SK-N-SH (cell line): ENCODE results near the gene SNX33. TPM values are rescaled to one million over a fixed set of nuclear protein-coding genes. Genes with fewer than 3 reads are reported as not detected.

Experiments
- CTCF ChIA-PET: fragments of 300-600, 350-600 bp; formaldehyde crosslinking; extraction: SDS; loops from one replicate; lab custom pipeline; 2021; lab: Yijun Ruan, JAX
- POLR2A ChIA-PET: fragments of 350-600 bp; sonication (Branson Sonifier 250); formaldehyde crosslinking; extraction: SDS; loops from one replicate; lab custom pipeline; 2020; ENCODE audit warnings: antibody characterized with exemption, inconsistent platforms; lab: Yijun Ruan, JAX
- DNase-seq: peaks from one replicate; pipeline ENCODE4 v3.0.0; 2012
- H2AFZ ChIP-seq: fragments of 200-600 bp; sonication (generic); 2 replicates; pipeline ENCODE4 v1.8.1; 2016; ENCODE audit warnings: antibody characterized with exemption, mild to moderate bottlenecking, low read depth
- H3F3A ChIP-seq: fragments of 200-600 bp; sonication (generic); replicated peaks from 2 replicates; pipeline ENCODE3; 2016; ENCODE audit warnings: antibody characterized with exemption, mild to moderate bottlenecking; ENCODE audit not compliant: insufficient read depth
- H3K27ac ChIP-seq, 2 experiments: fragments of 200-500 bp in 1 of 2; fragments of 200-600 bp in 1 of 2; sonication (Bioruptor generic) in 1 of 2; sonication (generic), shearing (Covaris generic) in 1 of 2; 2 replicates each; pipeline versions ENCODE4 v1.5.1 to v1.6.1; 2014 to 2016; ENCODE audit warnings: low read depth in 2 of 2, inconsistent platforms in 1 of 2, low read length in 1 of 2, mild to moderate bottlenecking in 1 of 2, mixed read lengths in 1 of 2
- H3K27me3 ChIP-seq: fragments of 200-600 bp; sonication (generic), shearing (Covaris generic); 2 replicates; pipeline ENCODE4 v1.6.1; 2016; ENCODE audit warnings: mixed run types; ENCODE audit not compliant: insufficient read depth
- H3K36me3 ChIP-seq, 2 experiments: fragments of 200-500 bp in 1 of 2; fragments of 200-600 bp in 1 of 2; sonication (Bioruptor generic) in 1 of 2; sonication (generic) in 1 of 2; replicated peaks in 1 of 2; 2 replicates each; pipeline versions ENCODE3 to v1.5.1; 2014 to 2016; ENCODE audit warnings: low read length in 1 of 2, mild to moderate bottlenecking in 1 of 2; ENCODE audit not compliant: insufficient read depth in 2 of 2, control insufficient read depth in 1 of 2
- H3K4me1 ChIP-seq, 2 experiments: fragments of 200-500 bp in 1 of 2; fragments of 200-600 bp in 1 of 2; sonication (Bioruptor generic) in 1 of 2; sonication (generic), shearing (Covaris generic) in 1 of 2; 2 replicates each; pipeline versions ENCODE4 v1.5.1 to v1.6.1; 2014 to 2016; ENCODE audit warnings: low read depth in 1 of 2, low read length in 1 of 2, mixed run types in 1 of 2; ENCODE audit not compliant: insufficient read depth in 2 of 2, control insufficient read depth in 1 of 2
- H3K4me2 ChIP-seq: fragments of 200-600 bp; sonication (generic), shearing (Covaris generic); 2 replicates; pipeline ENCODE4 v1.6.1; 2017; ENCODE audit warnings: mixed run types
- H3K4me3 ChIP-seq, 2 experiments: fragments of 200-500 bp in 1 of 2; fragments of 200-600 bp in 1 of 2; sonication (Bioruptor generic) in 1 of 2; sonication (generic), shearing (Covaris generic) in 1 of 2; 2 replicates each; pipeline versions ENCODE4 v1.5.1 to v1.8.1; 2014 to 2016; ENCODE audit warnings: low read depth in 2 of 2, inconsistent platforms in 1 of 2, low read length in 1 of 2, mild to moderate bottlenecking in 1 of 2, mixed read lengths in 1 of 2, moderate library complexity in 1 of 2
- H3K79me2 ChIP-seq: fragments of 200-600 bp; sonication (generic); 2 replicates; pipeline ENCODE4 v1.8.1; 2017; ENCODE audit warnings: mild to moderate bottlenecking; ENCODE audit not compliant: insufficient read depth
- H3K9ac ChIP-seq: fragments of 200-600 bp; sonication (generic); 2 replicates; pipeline ENCODE4 v1.6.1; 2017; ENCODE audit warnings: mixed run types
- H3K9me2 ChIP-seq: fragments of 200-600 bp; sonication (generic); 2 replicates; pipeline ENCODE4 v1.6.1; 2017; ENCODE audit warnings: mixed run types
- H3K9me3 ChIP-seq: fragments of 200-600 bp; sonication (generic); 2 replicates; pipeline ENCODE4 v1.6.1; 2017; ENCODE audit warnings: mixed run types, mild to moderate bottlenecking, moderate library complexity
- H4K20me1 ChIP-seq: fragments of 200-600 bp; sonication (generic); 2 replicates; pipeline ENCODE4 v1.6.1; 2017; ENCODE audit warnings: mild to moderate bottlenecking, mixed run types; ENCODE audit not compliant: insufficient read depth
- CHD2 ChIP-seq: fragments of 150-350 bp; IDR thresholded peaks from 2 replicates; pipeline ENCODE4 v1.6.1; 2018; ENCODE audit warnings: low read length; ENCODE audit not compliant: partially characterized antibody
- ELF1 ChIP-seq: IDR thresholded peaks from 2 replicates; pipeline ENCODE4 v1.4.0; 2012
- EZH2phosphoT487 ChIP-seq: fragments of 200-600 bp; sonication (generic); IDR thresholded peaks from 2 replicates; pipeline ENCODE4 v1.6.1; 2017; ENCODE audit warnings: low read depth, mixed run types, mild to moderate bottlenecking, antibody characterized with exemption, moderate library complexity, borderline replicate concordance
- GABPA ChIP-seq: IDR thresholded peaks from 2 replicates; pipeline ENCODE4 v1.4.0; 2012; ENCODE audit warnings: low read depth, mild to moderate bottlenecking
- GATA2 ChIP-seq: sonication (generic); formaldehyde crosslinking; IDR thresholded peaks from 2 replicates; pipeline ENCODE4 v1.5.0; 2020; ENCODE audit warnings: mild to moderate bottlenecking, missing genetic modification reagents
- JUND ChIP-seq: IDR thresholded peaks from 2 replicates; pipeline ENCODE4 v1.4.0; 2012
- MEF2A ChIP-seq: IDR thresholded peaks from 2 replicates; pipeline ENCODE4 v1.4.0; 2012; ENCODE audit warnings: low read depth, borderline replicate concordance
- NFIC ChIP-seq: IDR thresholded peaks from 2 replicates; pipeline ENCODE4 v1.4.0; 2012; ENCODE audit warnings: borderline replicate concordance
- NRF1 ChIP-seq: IDR thresholded peaks from 2 replicates; pipeline ENCODE4 v1.6.1; 2012; ENCODE audit warnings: low read depth, mild to moderate bottlenecking, low read length
- PBX3 ChIP-seq: IDR thresholded peaks from 2 replicates; pipeline ENCODE4; 2012
- RAD21 ChIP-seq: IDR thresholded peaks from 2 replicates; pipeline ENCODE4 v1.6.1; 2012; ENCODE audit warnings: mild to moderate bottlenecking, low read length
- RCOR1 ChIP-seq: fragments of 150-350 bp; IDR thresholded peaks from 2 replicates; pipeline ENCODE4 v1.6.1; 2017; ENCODE audit warnings: antibody characterized with exemption, low read length
- REST ChIP-seq: IDR thresholded peaks from 2 replicates; pipeline ENCODE4 v1.6.1; 2012; ENCODE audit warnings: mild to moderate bottlenecking, low read depth, low read length, moderate library complexity
- RFX5 ChIP-seq: IDR thresholded peaks from 2 replicates; pipeline ENCODE4 v1.6.1; 2012; ENCODE audit warnings: mild to moderate bottlenecking, improper control_type of control experiment, low read length
- SIN3A ChIP-seq: IDR thresholded peaks from 2 replicates; pipeline ENCODE4 v1.6.1; 2012; ENCODE audit warnings: low read depth, mild to moderate bottlenecking, low read length, moderate library complexity, borderline replicate concordance
- SMC3 ChIP-seq: IDR thresholded peaks from 2 replicates; pipeline ENCODE4 v1.6.1; 2012; ENCODE audit warnings: low read depth, low read length, improper control_type of control experiment
- TCF12 ChIP-seq: IDR thresholded peaks from 2 replicates; pipeline ENCODE4 v1.4.0; 2012
- USF1 ChIP-seq: IDR thresholded peaks from 2 replicates; pipeline ENCODE4 v1.4.0; 2012; ENCODE audit warnings: low read depth, borderline replicate concordance
- USF2 ChIP-seq: fragments of 150-350 bp; IDR thresholded peaks from 2 replicates; pipeline ENCODE4 v1.6.1; 2017; ENCODE audit warnings: antibody characterized with exemption, low read length, low read depth, borderline replicate concordance
- WGBS: methylation state at CpG from one replicate; pipeline ENCODE4 v1.1.6; 2017; ENCODE audit warnings: low lambda C conversion rate; 5-methylcytosine and 5-hydroxymethylcytosine counted together
- polyA plus RNA-seq, 3 experiments: library from polyadenylated mRNA; depleted of rRNA; stranded (reverse); fragments of >200 nt; gene quantifications; 2 replicates each; pipeline ENCODE4 v1.2.3, GENCODE V29; 2012

Gene SNX33
- polyA plus RNA-seq, 1 of the 3 experiments (the other 2 are of a cell fraction), result 7.7 TPM

GRCh38 chr15:75622505-75622904 lies 25.2 kb upstream of the SNX33 start:
- ChIA-PET POLR2A (no interaction called here), CTCF (no interaction called here)
- Histone ChIP-seq H3K27ac (0 out of 4 replicates have a peak overlapping the region, but pooled peaks of 1 of the 2 experiments have one; percentile 18), H3K4me3 (no peak overlapping the region), H2AFZ (no peak overlapping the region), H3K27me3 (no peaks in the 10 kb centered on the region)
- TF ChIP-seq NFIC, result no peak
- TF ChIP-seq RFX5, result no peak
- no peak for TF ChIP-seq RAD21
- no peak for TF ChIP-seq USF2
- TF ChIP-seq USF1, result no peak
- no peak for TF ChIP-seq TCF12
- no peak for TF ChIP-seq JUND
- TF ChIP-seq MEF2A, result no peak
- no peak for TF ChIP-seq EZH2phosphoT487
- TF ChIP-seq, all 33 proteins: peak for 0
- Histone ChIP-seq H3K36me3 (peaks cover 7 to 17% of the 10 kb centered on the region in 2 experiments), H4K20me1 (no peaks in the 10 kb centered on the region), H3F3A (peaks cover 52% of the 10 kb centered on the region), H3K9ac (no peak overlapping the region), H3K9me3 (no peaks in the 10 kb centered on the region), H3K4me2 (no peak overlapping the region), H3K79me2 (peaks cover 30% of the 10 kb centered on the region), H3K9me2 (no peaks in the 10 kb centered on the region), H3K4me1 (peaks cover 5 to 18% of the 10 kb centered on the region in 2 experiments; a peak in 3 of 4 replicates)
- no peak for DNase-seq
- 80% methylated on average over 2 of the region's 2 CpGs for WGBS

GRCh38 chr15:75625542-75626347 lies 22.0 kb upstream of the SNX33 start, which contains the start of gene SNUPN:
SNUPN (minus strand) TSS chr15:75625725; CDS start chr15:75621051, 4,674 bp downstream.
- H3K79me2 ChIP-seq, result peaks cover 30% of the 10 kb centered on the region
- H4K20me1 ChIP-seq, result no peaks in the 10 kb centered on the region
- peak within 1 kb of the TSS; percentile 92 to 95 for H3K27ac ChIP-seq
- peak within 1 kb of the TSS; percentile 97 for H3K4me2 ChIP-seq
- H3K36me3 ChIP-seq, result no peaks in the 10 kb centered on the region
- H2AFZ ChIP-seq, result peak within 1 kb of the TSS; percentile 94
- H3F3A ChIP-seq, result peaks cover 38% of the 10 kb centered on the region
- peak; percentile 96 for DNase-seq
- no peaks in the 10 kb centered on the region for H3K27me3 ChIP-seq
- H3K4me3 ChIP-seq, result peak within 1 kb of the TSS; percentile 73 to 88
- no peaks in the 10 kb centered on the region for H3K9me2 ChIP-seq
- peaks cover 5 to 10% of the 10 kb centered on the region in 2 experiments; a peak in 3 of 4 replicates for H3K4me1 ChIP-seq
- H3K9me3 ChIP-seq, result no peaks in the 10 kb centered on the region
- ChIA-PET CTCF (interaction anchor here (0.6 to 2.6 kb wide), 10 partner anchors 8 to 257 kb away, joined by 3 to 9 read pairs (median 4); partner anchors contain the start of genes IMP3 and MAN2C1), POLR2A (interaction anchor here (0.6 to 3.0 kb wide), 11 partner anchors 11 to 258 kb away, joined by 3 to 31 read pairs (median 4); partner anchors contain the start of genes IMP3, MAN2C1, SIN3A and SNX33)
- H3K9ac ChIP-seq, result peak within 1 kb of the TSS; percentile 97
- 5% methylated on average over 27 of the region's 47 CpGs for WGBS
- TF ChIP-seq NRF1 (no peak), SIN3A (peak; percentile 73; the same call in 1 of the 2 replicates), REST (no peak), CHD2 (peak; percentile 77), GABPA (peak; percentile 79), RCOR1 (peak; percentile 50; the same call in 1 of the 2 replicates), NFIC (no peak; the same call in 1 of the 2 replicates), RFX5 (no peak), ELF1 (peak; percentile 89), PBX3 (peak; percentile 40; the same call in 1 of the 2 replicates), GATA2 (CRISPR knock-in tag) (no peak), JUND (no peak), MEF2A (no peak), TCF12 (peak; percentile 41; the same call in 1 of the 2 replicates), SMC3 (no peak)
